ENCODE results near the gene ZNF326. TPM values are rescaled to one million over a fixed set of nuclear protein-coding genes. Genes with fewer than 3 reads are reported as not detected.

Gene ZNF326
- total RNA-seq (2012; rRNA removed): 4.5 and 10.0 TPM in 2 replicates
- 13.1 and 17.0 TPM in 2 replicates for polyA plus RNA-seq (2012; rRNA removed)
- polyA plus RNA-seq (2012; cell fraction: cytosol; rRNA removed): 3.3 and 3.7 TPM in 2 replicates
- 8.9 and 23.9 TPM in 2 replicates for polyA plus RNA-seq (2012; cell fraction: nucleus; rRNA removed; ENCODE audit: low replicate concordance)
- Bru-seq, nascent RNA: percentile 90 among the genes with signal in this experiment
- BruChase-seq, experiment 1, labeled RNA remaining after a 6-hour chase: percentile 80 among the genes with signal in this experiment
- BruChase-seq, experiment 2, labeled RNA remaining after a 2-hour chase: percentile 84 among the genes with signal in this experiment
- long read RNA-seq, transcript ZNF326-201 (12 exons, 2,729 nt): major isoform, 5 of 23 reads
- long read RNA-seq, partial matches to known transcripts: 4 of 23 reads
- long read RNA-seq, other reads (novel, unspliced or antisense): 14 of 23 reads

- ChIA-PET CTCF (no interaction called here), POLR2A (ENCODE audit: unreplicated experiment) (no interaction called here)
- DNase-seq: peak; percentile 97
- 0% methylated on average over 42 of the region's 88 CpGs; no CpG with 5 or more reads in 1 of the 2 experiments for WGBS, 2 experiments (ENCODE audit: extremely low coverage in 2 of 2, insufficient read length in 1 of 2)
- peak within 1 kb of the TSS; percentile 95 for H3K27ac ChIP-seq (ENCODE audit: insufficient read depth, low read length)
- peak within 1 kb of the TSS; percentile 92 for H2AK9ac ChIP-seq (replicated peaks; ENCODE audit: low read depth, low read length, poor library complexity)
- dilution Hi-C loops (cut with HindIII; ENCODE audit: low sequenced_read_pairs, unreplicated experiment): no loop called here
- H2AFZ ChIP-seq (replicated peaks; ENCODE audit: low read length, poor library complexity): peak within 1 kb of the TSS; percentile 97
- H4K20me1 ChIP-seq (ENCODE audit: insufficient read depth, low read length): peaks cover 16% of the 10 kb centered on the region; the same call in 1 of the 2 replicates
- no peaks in the 10 kb centered on the region; the same call in 1 of the 2 replicates for H3K4me1 ChIP-seq (ENCODE audit: control insufficient read depth, insufficient read depth, low read length)
- H2BK20ac ChIP-seq (ENCODE audit: low read depth, low read length): no peak within 1 kb of the TSS
- H4K91ac ChIP-seq (ENCODE audit: insufficient read depth, low read depth, low read length): peak within 1 kb of the TSS; percentile 80
- peak within 1 kb of the TSS; percentile 88 for H3K14ac ChIP-seq (replicated peaks; ENCODE audit: low read depth, low read length)
- H4K8ac ChIP-seq (ENCODE audit: low read depth in 2 of 2, low read length in 2 of 2): peak within 1 kb of the TSS; percentile 59 to 92; a peak in 3 of 4 replicates
- peak within 1 kb of the TSS; percentile 84 for H3K4ac ChIP-seq (ENCODE audit: low read depth, low read length)
- no TSS peak for BruUV-seq (replicated peaks)
- H3K9me3 ChIP-seq (ENCODE audit: control insufficient read depth, insufficient read depth, low read length): no peaks in the 10 kb centered on the region
- peak; percentile 96 for ATAC-seq (ENCODE audit: low read depth)
- peak within 1 kb of the TSS; percentile 82; the same call in 1 of the 2 replicates for H3K56ac ChIP-seq (ENCODE audit: extremely low read depth, insufficient read depth, low read length)
- intact Hi-C loops (cut with micrococcal nuclease): loop anchor here (5.0 kb wide), 1 partner anchor 358 kb away; no protein-coding TSS in a partner anchor
- peak within 1 kb of the TSS; percentile 58 for H2BK120ac ChIP-seq (ENCODE audit: low read depth, low read length)
- in situ Hi-C loops (cut with MboI; ENCODE audit: low sequenced_read_pairs): loop anchor here (5.0 to 25.0 kb wide), 3 partner anchors 193 to 508 kb away; partner anchors contain the start of gene LRRC8C
- H2AK5ac ChIP-seq (ENCODE audit: low read depth, low read length): peak within 1 kb of the TSS; percentile 74
- H3K4me3 ChIP-seq (ENCODE audit: insufficient read depth, low read depth, low read length): peak within 1 kb of the TSS; percentile 89
- H3K36me3 ChIP-seq (ENCODE audit: control insufficient read depth, insufficient read depth, low read length): no peaks in the 10 kb centered on the region
- H4K5ac ChIP-seq (ENCODE audit: low read depth, low read length): peak within 1 kb of the TSS; percentile 80
- peaks cover 2% of the 10 kb centered on the region for H3K9me1 ChIP-seq (ENCODE audit: insufficient read depth, low read length)
- peak within 1 kb of the TSS; percentile 75; the same call in 1 of the 2 replicates for H3K18ac ChIP-seq (ENCODE audit: low read depth, low read length)
- peak within 1 kb of the TSS; percentile 96 for H3K4me2 ChIP-seq (ENCODE audit: low read depth, low read length)
- H3K27me3 ChIP-seq (ENCODE audit: control insufficient read depth, insufficient read depth, low read length): no peaks in the 10 kb centered on the region
- peak within 1 kb of the TSS; percentile 90; the same call in 1 of the 2 replicates for H3K23ac ChIP-seq (ENCODE audit: low read depth, low read length)
- H2BK15ac ChIP-seq (ENCODE audit: low read depth, low read length): 0 out of 3 replicates have a peak within 1 kb of the TSS, but pooled peaks have one; percentile 5
- H3K9ac ChIP-seq (ENCODE audit: low read depth, low read length): peak within 1 kb of the TSS; percentile 95
- peaks cover 3 to 23% of the 10 kb centered on the region in 2 experiments; a peak in 2 of 4 replicates for H3K79me1 ChIP-seq (ENCODE audit: low read depth in 1 of 2, low read length in 2 of 2)
- peak within 1 kb of the TSS; percentile 94 for H2BK5ac ChIP-seq (ENCODE audit: low read depth, low read length, poor library complexity, severe bottlenecking)
- TF ChIP-seq USF2 (IDR thresholded peaks at IDR 0.05; ENCODE audit: low read depth, low read length) (peak; percentile 39), MAZ (IDR thresholded peaks at IDR 0.05; ENCODE audit: borderline replicate concordance, low read depth, low read length) (peak; percentile 84), FOS (IDR thresholded peaks at IDR 0.05; ENCODE audit: low read depth, low read length) (no peak), CEBPB (IDR thresholded peaks at IDR 0.05; ENCODE audit: low read depth, low read length) (no peak), CTCF (conservative IDR thresholded peaks at IDR 0.05; ENCODE audit: low read depth, low read length) (no peak), SMC3 (IDR thresholded peaks at IDR 0.05; ENCODE audit: low read depth, low read length) (no peak), POLR2A (IDR thresholded peaks at IDR 0.05; ENCODE audit: low read depth, low read length) (peak; percentile 98), ELK1 (IDR thresholded peaks at IDR 0.05; ENCODE audit: borderline replicate concordance, low read depth, low read length) (no peak), RAD21 (IDR thresholded peaks at IDR 0.05; ENCODE audit: low read length) (no peak), CHD1 (IDR thresholded peaks at IDR 0.05; ENCODE audit: low read depth, low read length) (0 out of 2 replicates have a peak, but pooled peaks have one; percentile 78), RCOR1 (IDR thresholded peaks at IDR 0.05; ENCODE audit: insufficient replicate concordance, low read length) (no peak)
Observed at GRCh38 chr1:89994805-89995597, at the start of gene ZNF326. TSS of gene ZNF326 (plus strand) at chr1:89995110. CDS start at chr1:89995258, 148 bp downstream.
